GM12878 (cell line): ENCODE measurements around the gene ENG.

Experiments
- BACH1 ChIP-seq: fragments of 450-650 bp; IDR thresholded peaks from 2 replicates; pipeline ENCODE4 v1.6.1; 2017; ENCODE audit warnings: mild to moderate bottlenecking, borderline replicate concordance
- CUX1 ChIP-seq: IDR thresholded peaks from 2 replicates; pipeline ENCODE4 v1.6.1; 2012; ENCODE audit warnings: improper control_type of control experiment, low read depth, low read length; ENCODE audit not compliant: insufficient replicate concordance
- GATAD2B ChIP-seq: fragments of 450-650 bp; conservative IDR thresholded peaks from 2 replicates; pipeline ENCODE4 v1.6.1; 2017; ENCODE audit warnings: low read depth, mild to moderate bottlenecking, moderate library complexity
- LARP7 ChIP-seq: fragments of 450-650 bp; IDR thresholded peaks from 2 replicates; pipeline ENCODE4 v1.6.1; 2017; ENCODE audit warnings: mild to moderate bottlenecking
- NRF1 ChIP-seq: conservative IDR thresholded peaks from 2 replicates; pipeline ENCODE4 v1.6.1; 2011; ENCODE audit warnings: mild to moderate bottlenecking, low read depth, low read length, improper control_type of control experiment
- POLR2A ChIP-seq: IDR thresholded peaks from 2 replicates; pipeline ENCODE4 v1.6.1; 2011; ENCODE audit warnings: low read depth, mild to moderate bottlenecking, low read length
- SREBF2 ChIP-seq: IDR thresholded peaks from 2 replicates; pipeline ENCODE4 v1.6.1; 2012; ENCODE audit warnings: mild to moderate bottlenecking, low read length
- TCF7 ChIP-seq: IDR thresholded peaks from 2 replicates; pipeline ENCODE4 v1.6.1; 2014; ENCODE audit warnings: antibody characterized with exemption, borderline replicate concordance

- TF ChIP-seq BACH1 (no peak), SREBF2 (no peak), CUX1 (no peak), NRF1 (no peak), TCF7 (no peak), POLR2A (no peak), GATAD2B (no peak), LARP7 (no peak)
These were observed 26.0 kb downstream of the ENG start for GRCh38 chr9:127828262-127829031.
